Kidney epithelial cell (primary cell): ENCODE results near the gene PDIK1L. TPM values are rescaled to one million over a fixed set of nuclear protein-coding genes. Genes with fewer than 3 reads are reported as not detected.

Experiments used
- DNase-seq: peaks from one replicate; pipeline ENCODE4 v3.0.0-alpha.2; 2010; ENCODE audit warnings: low read depth
- H3K27me3 ChIP-seq: 2 replicates; pipeline ENCODE4 v1.6.0; 2011; ENCODE audit warnings: low read length; ENCODE audit not compliant: control insufficient read depth, insufficient read depth
- H3K36me3 ChIP-seq: 2 replicates; pipeline ENCODE4 v1.5.1; 2011; ENCODE audit warnings: low read length; ENCODE audit not compliant: control insufficient read depth, insufficient read depth
- H3K4me3 ChIP-seq: 2 replicates; pipeline ENCODE4 v1.5.1; 2011; ENCODE audit warnings: low read depth, mild to moderate bottlenecking, control low read depth, low read length
- total RNA-seq: library from RNA; depleted of rRNA; stranded (reverse); fragments of >200 nt; gene quantifications from 2 replicates; pipeline ENCODE4 v1.2.3, GENCODE V29; 2015
- TF ChIP-seq, protein P1 (sequence below): IDR thresholded peaks from 2 replicates; pipeline ENCODE4 v1.5.1; 2011; ENCODE audit warnings: mild to moderate bottlenecking, moderate library complexity, low read length, control low read depth, inconsistent platforms; ENCODE audit not compliant: insufficient read depth, poor library complexity, severe bottlenecking

PDIK1L gene
- total RNA-seq, 1 donor from 2014 or later: 6.6 TPM

GRCh38 chr1:26138974-26139558 lies 27.4 kb downstream of the PDIK1L start:
- TF ChIP-seq, protein P1, sequence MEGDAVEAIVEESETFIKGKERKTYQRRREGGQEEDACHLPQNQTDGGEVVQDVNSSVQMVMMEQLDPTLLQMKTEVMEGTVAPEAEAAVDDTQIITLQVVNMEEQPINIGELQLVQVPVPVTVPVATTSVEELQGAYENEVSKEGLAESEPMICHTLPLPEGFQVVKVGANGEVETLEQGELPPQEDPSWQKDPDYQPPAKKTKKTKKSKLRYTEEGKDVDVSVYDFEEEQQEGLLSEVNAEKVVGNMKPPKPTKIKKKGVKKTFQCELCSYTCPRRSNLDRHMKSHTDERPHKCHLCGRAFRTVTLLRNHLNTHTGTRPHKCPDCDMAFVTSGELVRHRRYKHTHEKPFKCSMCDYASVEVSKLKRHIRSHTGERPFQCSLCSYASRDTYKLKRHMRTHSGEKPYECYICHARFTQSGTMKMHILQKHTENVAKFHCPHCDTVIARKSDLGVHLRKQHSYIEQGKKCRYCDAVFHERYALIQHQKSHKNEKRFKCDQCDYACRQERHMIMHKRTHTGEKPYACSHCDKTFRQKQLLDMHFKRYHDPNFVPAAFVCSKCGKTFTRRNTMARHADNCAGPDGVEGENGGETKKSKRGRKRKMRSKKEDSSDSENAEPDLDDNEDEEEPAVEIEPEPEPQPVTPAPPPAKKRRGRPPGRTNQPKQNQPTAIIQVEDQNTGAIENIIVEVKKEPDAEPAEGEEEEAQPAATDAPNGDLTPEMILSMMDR: no peak
- H3K36me3 ChIP-seq: no peaks in the 10 kb centered on the region
- no peak for DNase-seq
- H3K4me3 ChIP-seq: no peak overlapping the region
- no peaks in the 10 kb centered on the region for H3K27me3 ChIP-seq

DNA sequence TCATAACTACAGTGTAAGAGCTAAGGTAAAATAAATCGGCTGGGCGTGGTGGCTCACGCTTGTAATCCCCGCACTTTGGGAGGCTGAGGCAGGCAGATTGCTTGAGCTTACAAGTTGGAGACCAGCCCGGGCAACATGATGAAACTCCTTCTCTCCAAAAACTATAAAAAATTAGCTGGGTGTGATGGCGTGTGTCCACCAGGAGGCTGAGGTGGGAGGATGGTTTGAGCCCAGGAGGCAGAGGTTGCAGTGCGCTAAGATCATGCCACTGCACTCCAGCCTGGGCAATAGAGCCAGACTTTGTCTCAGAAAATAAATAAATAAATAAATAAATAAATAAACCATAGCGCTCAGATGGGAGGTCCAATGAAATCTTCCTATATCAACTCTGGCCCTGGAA lies 30.5 kb downstream of the PDIK1L start:
- no peak for DNase-seq
- Histone ChIP-seq H3K36me3 (no peaks in the 10 kb centered on the region), H3K27me3 (peaks cover 2% of the 10 kb centered on the region), H3K4me3 (no peak overlapping the region)
- TF ChIP-seq, protein P1: no peak

GRCh38 chr1:26145041-26145959 lies 33.7 kb downstream of the PDIK1L start:
- DNase-seq: no peak
- peaks cover 2% of the 10 kb centered on the region for H3K27me3 ChIP-seq
- H3K4me3 ChIP-seq: no peak overlapping the region
- H3K36me3 ChIP-seq: no peaks in the 10 kb centered on the region
- TF ChIP-seq, protein P1: peak; percentile 70

GRCh38 chr1:26145960-26146294 lies 34.3 kb downstream of the PDIK1L start:
- TF ChIP-seq, protein P1: no peak
- Histone ChIP-seq H3K4me3 (no peak overlapping the region), H3K36me3 (no peaks in the 10 kb centered on the region), H3K27me3 (peaks cover 5% of the 10 kb centered on the region)
- DNase-seq: no peak

GRCh38 chr1:26148887-26149286 lies 37.3 kb downstream of the PDIK1L start:
- Histone ChIP-seq H3K36me3 (no peaks in the 10 kb centered on the region), H3K4me3 (no peak overlapping the region), H3K27me3 (peaks cover 7% of the 10 kb centered on the region)
- TF ChIP-seq, protein P1: no peak
- no peak for DNase-seq
